ENCODE data around the gene LETM1. TPM values are rescaled to one million over a fixed set of nuclear protein-coding genes. Genes with fewer than 3 reads are reported as not detected.

The LETM1 gene
- total and polyA plus RNA-seq, 2 of the 13 experiments (the other 11 are each of a cell fraction or from before 2014, with no cell fraction given), result 9.7 to 41.6 TPM

DNA sequence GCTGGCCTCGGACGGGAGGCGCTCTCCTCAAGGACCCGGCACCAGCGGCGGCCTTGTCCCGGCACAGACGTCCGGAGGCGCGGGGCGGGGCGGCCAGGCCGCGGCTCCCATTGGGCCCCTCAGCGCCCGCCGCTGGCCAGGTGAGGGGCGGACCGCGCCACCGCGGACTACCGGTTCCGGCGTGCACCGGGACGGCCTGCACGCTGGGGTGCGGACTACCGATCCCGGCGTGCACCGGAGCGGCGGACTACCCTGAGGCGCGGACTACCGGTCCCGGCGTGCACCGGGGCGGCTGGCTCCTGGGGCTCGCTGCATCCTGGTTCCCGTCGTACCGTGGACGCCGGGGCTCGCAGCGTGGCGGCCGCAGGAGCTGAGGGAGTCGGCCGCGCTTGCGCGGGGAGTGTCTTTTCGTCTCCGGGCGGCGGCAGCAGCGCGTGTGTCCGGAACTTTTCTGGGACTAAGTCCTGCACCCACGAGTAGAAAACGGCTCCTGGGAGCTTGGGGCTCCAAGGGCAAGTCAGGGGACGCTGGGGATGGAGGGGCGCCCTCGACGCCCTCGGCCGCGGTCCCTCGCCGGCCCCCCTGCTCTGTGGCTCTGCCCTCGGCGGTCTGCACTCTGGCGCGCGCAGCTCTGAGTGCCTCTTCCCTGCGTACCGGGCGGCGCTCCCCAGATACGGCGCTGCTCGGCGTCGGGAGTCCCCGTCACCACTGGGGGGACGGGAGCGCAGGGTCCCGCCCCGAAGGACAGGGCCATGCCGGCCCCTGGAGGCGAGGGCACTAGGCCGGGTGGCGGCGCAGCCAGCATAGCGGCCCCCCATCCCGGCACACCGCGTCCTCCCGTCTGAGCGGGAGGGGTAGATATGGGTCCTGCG is at the start of gene LETM1 (continued):
- TF ChIP-seq NR3C1 (CRISPR knock-in tag; IDR thresholded peaks at IDR 0.05) (no peak), ZNF136 (CRISPR knock-in tag; IDR thresholded peaks at IDR 0.05; ENCODE audit: low read depth) (no peak), ZNF292 (CRISPR knock-in tag; IDR thresholded peaks at IDR 0.05; ENCODE audit: borderline replicate concordance, low read depth) (no peak), FOXO1 (CRISPR knock-in tag; IDR thresholded peaks at IDR 0.05) (peak; percentile 54; the same call in 1 of the 2 replicates), ZNF260 (CRISPR knock-in tag; IDR thresholded peaks at IDR 0.05; ENCODE audit: borderline replicate concordance, low read depth) (no peak), ZNF232 (CRISPR knock-in tag; IDR thresholded peaks at IDR 0.05; ENCODE audit: borderline replicate concordance) (peak; percentile 48; the same call in 1 of the 2 replicates), ZNF335 (CRISPR knock-in tag; IDR thresholded peaks at IDR 0.05) (peak; percentile 61), ZNF720 (CRISPR knock-in tag; IDR thresholded peaks at IDR 0.05) (no peak), RAD51 (IDR thresholded peaks at IDR 0.05; ENCODE audit: borderline replicate concordance) (no peak), SIX1 (CRISPR knock-in tag; IDR thresholded peaks at IDR 0.05; ENCODE audit: borderline replicate concordance) (peak; percentile 33; the same call in 1 of the 2 replicates), ZBTB38 (CRISPR knock-in tag; IDR thresholded peaks at IDR 0.05) (peak; percentile 80), PCBP1 (IDR thresholded peaks at IDR 0.05; ENCODE audit: borderline replicate concordance, low read depth, low read length) (no peak), KLF15 (CRISPR knock-in tag; IDR thresholded peaks at IDR 0.05; ENCODE audit: borderline replicate concordance) (no peak), PHB2 (IDR thresholded peaks at IDR 0.05; ENCODE audit: partially characterized antibody) (no peak)
- TF ChIP-seq, protein P1, sequence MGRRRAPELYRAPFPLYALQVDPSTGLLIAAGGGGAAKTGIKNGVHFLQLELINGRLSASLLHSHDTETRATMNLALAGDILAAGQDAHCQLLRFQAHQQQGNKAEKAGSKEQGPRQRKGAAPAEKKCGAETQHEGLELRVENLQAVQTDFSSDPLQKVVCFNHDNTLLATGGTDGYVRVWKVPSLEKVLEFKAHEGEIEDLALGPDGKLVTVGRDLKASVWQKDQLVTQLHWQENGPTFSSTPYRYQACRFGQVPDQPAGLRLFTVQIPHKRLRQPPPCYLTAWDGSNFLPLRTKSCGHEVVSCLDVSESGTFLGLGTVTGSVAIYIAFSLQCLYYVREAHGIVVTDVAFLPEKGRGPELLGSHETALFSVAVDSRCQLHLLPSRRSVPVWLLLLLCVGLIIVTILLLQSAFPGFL (CRISPR knock-in tag; IDR thresholded peaks at IDR 0.05), result 0 out of 2 replicates have a peak, but pooled peaks have one; percentile 41
- TF ChIP-seq, protein P2, sequence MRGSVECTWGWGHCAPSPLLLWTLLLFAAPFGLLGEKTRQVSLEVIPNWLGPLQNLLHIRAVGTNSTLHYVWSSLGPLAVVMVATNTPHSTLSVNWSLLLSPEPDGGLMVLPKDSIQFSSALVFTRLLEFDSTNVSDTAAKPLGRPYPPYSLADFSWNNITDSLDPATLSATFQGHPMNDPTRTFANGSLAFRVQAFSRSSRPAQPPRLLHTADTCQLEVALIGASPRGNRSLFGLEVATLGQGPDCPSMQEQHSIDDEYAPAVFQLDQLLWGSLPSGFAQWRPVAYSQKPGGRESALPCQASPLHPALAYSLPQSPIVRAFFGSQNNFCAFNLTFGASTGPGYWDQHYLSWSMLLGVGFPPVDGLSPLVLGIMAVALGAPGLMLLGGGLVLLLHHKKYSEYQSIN (CRISPR knock-in tag; IDR thresholded peaks at IDR 0.05; ENCODE audit: borderline replicate concordance), result no peak
- TF ChIP-seq, protein P3, sequence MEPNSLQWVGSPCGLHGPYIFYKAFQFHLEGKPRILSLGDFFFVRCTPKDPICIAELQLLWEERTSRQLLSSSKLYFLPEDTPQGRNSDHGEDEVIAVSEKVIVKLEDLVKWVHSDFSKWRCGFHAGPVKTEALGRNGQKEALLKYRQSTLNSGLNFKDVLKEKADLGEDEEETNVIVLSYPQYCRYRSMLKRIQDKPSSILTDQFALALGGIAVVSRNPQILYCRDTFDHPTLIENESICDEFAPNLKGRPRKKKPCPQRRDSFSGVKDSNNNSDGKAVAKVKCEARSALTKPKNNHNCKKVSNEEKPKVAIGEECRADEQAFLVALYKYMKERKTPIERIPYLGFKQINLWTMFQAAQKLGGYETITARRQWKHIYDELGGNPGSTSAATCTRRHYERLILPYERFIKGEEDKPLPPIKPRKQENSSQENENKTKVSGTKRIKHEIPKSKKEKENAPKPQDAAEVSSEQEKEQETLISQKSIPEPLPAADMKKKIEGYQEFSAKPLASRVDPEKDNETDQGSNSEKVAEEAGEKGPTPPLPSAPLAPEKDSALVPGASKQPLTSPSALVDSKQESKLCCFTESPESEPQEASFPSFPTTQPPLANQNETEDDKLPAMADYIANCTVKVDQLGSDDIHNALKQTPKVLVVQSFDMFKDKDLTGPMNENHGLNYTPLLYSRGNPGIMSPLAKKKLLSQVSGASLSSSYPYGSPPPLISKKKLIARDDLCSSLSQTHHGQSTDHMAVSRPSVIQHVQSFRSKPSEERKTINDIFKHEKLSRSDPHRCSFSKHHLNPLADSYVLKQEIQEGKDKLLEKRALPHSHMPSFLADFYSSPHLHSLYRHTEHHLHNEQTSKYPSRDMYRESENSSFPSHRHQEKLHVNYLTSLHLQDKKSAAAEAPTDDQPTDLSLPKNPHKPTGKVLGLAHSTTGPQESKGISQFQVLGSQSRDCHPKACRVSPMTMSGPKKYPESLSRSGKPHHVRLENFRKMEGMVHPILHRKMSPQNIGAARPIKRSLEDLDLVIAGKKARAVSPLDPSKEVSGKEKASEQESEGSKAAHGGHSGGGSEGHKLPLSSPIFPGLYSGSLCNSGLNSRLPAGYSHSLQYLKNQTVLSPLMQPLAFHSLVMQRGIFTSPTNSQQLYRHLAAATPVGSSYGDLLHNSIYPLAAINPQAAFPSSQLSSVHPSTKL (CRISPR knock-in tag; IDR thresholded peaks at IDR 0.05), result peak; percentile 51; the same call in 1 of the 2 replicates
- TF ChIP-seq, protein P4, sequence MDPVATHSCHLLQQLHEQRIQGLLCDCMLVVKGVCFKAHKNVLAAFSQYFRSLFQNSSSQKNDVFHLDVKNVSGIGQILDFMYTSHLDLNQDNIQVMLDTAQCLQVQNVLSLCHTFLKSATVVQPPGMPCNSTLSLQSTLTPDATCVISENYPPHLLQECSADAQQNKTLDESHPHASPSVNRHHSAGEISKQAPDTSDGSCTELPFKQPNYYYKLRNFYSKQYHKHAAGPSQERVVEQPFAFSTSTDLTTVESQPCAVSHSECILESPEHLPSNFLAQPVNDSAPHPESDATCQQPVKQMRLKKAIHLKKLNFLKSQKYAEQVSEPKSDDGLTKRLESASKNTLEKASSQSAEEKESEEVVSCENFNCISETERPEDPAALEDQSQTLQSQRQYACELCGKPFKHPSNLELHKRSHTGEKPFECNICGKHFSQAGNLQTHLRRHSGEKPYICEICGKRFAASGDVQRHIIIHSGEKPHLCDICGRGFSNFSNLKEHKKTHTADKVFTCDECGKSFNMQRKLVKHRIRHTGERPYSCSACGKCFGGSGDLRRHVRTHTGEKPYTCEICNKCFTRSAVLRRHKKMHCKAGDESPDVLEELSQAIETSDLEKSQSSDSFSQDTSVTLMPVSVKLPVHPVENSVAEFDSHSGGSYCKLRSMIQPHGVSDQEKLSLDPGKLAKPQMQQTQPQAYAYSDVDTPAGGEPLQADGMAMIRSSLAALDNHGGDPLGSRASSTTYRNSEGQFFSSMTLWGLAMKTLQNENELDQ (CRISPR knock-in tag; IDR thresholded peaks at IDR 0.05; ENCODE audit: borderline replicate concordance), result no peak
- TF ChIP-seq, protein P5, sequence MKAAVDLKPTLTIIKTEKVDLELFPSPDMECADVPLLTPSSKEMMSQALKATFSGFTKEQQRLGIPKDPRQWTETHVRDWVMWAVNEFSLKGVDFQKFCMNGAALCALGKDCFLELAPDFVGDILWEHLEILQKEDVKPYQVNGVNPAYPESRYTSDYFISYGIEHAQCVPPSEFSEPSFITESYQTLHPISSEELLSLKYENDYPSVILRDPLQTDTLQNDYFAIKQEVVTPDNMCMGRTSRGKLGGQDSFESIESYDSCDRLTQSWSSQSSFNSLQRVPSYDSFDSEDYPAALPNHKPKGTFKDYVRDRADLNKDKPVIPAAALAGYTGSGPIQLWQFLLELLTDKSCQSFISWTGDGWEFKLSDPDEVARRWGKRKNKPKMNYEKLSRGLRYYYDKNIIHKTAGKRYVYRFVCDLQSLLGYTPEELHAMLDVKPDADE (CRISPR knock-in tag; IDR thresholded peaks at IDR 0.05), result peak; percentile 81; the same call in 1 of the 2 replicates
